Pancreas (tissue), 10 donors: Measurements from ENCODE around the gene CAMTA2. TPM values are rescaled to one million over a fixed set of nuclear protein-coding genes. Genes with fewer than 3 reads are reported as not detected.

Experiments
- ATAC-seq, 4 donors: fragments of 200-7000 bp; cut with Tn5 transposase; one replicate each; pipeline versions ENCODE4 v1.8.0 to v1.9.1; 2020; ENCODE audit warnings: mild to moderate bottlenecking in 4 of 4, moderate library complexity in 4 of 4
- DNase-seq, 6 donors: peaks; one replicate each; pipeline ENCODE4 v3.0.0-alpha.2; 2020
- FAIRE-seq: peaks from 2 replicates; lab custom pipeline; 2012; peaks lifted over from hg19 to GRCh38; lab: Jason Lieb, UNC
- H3K27ac ChIP-seq, 4 donors: fragments of 200-600 bp; sonication (generic); 1 replicate in 3 of 4; 2 replicates in 1 of 4; pipeline versions ENCODE4 v1.5.0 to v1.8.0; 2020
- H3K27me3 ChIP-seq, 4 donors: fragments of 200-600 bp; one replicate each; pipeline ENCODE4 v1.8.0; 2021
- H3K36me3 ChIP-seq, 3 donors: fragments of 200-600 bp; sonication (generic) in 1 of 3; one replicate each; pipeline versions ENCODE4 v1.5.0 to v1.8.0; 2020 to 2021
- H3K4me1 ChIP-seq, 3 donors: fragments of 200-600 bp; one replicate each; pipeline ENCODE4 v1.8.0; 2021
- H3K4me3 ChIP-seq, 4 donors: fragments of 200-600 bp; sonication (generic) in 2 of 4; one replicate each; pipeline versions ENCODE4 v1.5.0 to v1.8.0; 2020 to 2021
- H3K9me3 ChIP-seq, 4 donors: fragments of 200-600 bp; one replicate each; pipeline ENCODE4 v1.8.0; 2021
- WGBS, 2 donors: extraction: QIAGEN DNeasy Blood & Tissue Kit; methylation state at CpG; one replicate each; pipeline ENCODE4 v1.1.7; 2013; 5-methylcytosine and 5-hydroxymethylcytosine counted together
- intact Hi-C, 3 donors: fragments of 100-400 bp; cut with DNase I; formaldehyde crosslinking; loops; one replicate each; pipeline versions ENCODE4 v1.11.1 to v1.14.2; 2022
- polyA plus RNA-seq, 2 donors: library from polyadenylated mRNA; stranded (reverse); fragments of 200-250 nt; gene quantifications; one replicate each; pipeline ENCODE4 v1.2.3, GENCODE V29; 2013
- total RNA-seq, 6 donors: library from RNA; stranded (reverse); fragmentation: NEBNext Ultra II Directional in 4 of 6; extraction: Animal tissue kit (Norgen Biotek cat#: 25700) in 4 of 6; gene quantifications; one replicate each; pipeline versions ENCODE4 v1.2.1 to v1.2.4, GENCODE V29; 2021 to 2023
- TF ChIP-seq, protein P1 (sequence below), 4 donors: fragments of 200-600 bp; sonication (generic) in 3 of 4; IDR thresholded peaks; one replicate each; pipeline versions ENCODE4 v1.5.0 to v1.8.0; 2021; ENCODE audit warnings: antibody characterized with exemption in 4 of 4
- donor health status: healthy with polysubstance abuse.
- donor health status: DM: no; HTN: no; CAD: no; lungs with moderate emphysema.
- donor health status: DM: no; HTN: no; CAD: no.
- donor health status: control.
- donor health status: control.
- donor health status: Bipolar disorder and iron deficiency.
- donor health status: DM: yes; HTN: yes; CAD: no.
- donor health status: DM: no; HTN: no; CAD: no.
- donor health status: DM: no; HTN: no; CAD: no.
- donor health status: DM: yes; HTN: yes; CAD: no.

The CAMTA2 gene
- total and polyA plus RNA-seq, 8 donors, result 13.6 to 86.3 (median 20.7) TPM

DNA sequence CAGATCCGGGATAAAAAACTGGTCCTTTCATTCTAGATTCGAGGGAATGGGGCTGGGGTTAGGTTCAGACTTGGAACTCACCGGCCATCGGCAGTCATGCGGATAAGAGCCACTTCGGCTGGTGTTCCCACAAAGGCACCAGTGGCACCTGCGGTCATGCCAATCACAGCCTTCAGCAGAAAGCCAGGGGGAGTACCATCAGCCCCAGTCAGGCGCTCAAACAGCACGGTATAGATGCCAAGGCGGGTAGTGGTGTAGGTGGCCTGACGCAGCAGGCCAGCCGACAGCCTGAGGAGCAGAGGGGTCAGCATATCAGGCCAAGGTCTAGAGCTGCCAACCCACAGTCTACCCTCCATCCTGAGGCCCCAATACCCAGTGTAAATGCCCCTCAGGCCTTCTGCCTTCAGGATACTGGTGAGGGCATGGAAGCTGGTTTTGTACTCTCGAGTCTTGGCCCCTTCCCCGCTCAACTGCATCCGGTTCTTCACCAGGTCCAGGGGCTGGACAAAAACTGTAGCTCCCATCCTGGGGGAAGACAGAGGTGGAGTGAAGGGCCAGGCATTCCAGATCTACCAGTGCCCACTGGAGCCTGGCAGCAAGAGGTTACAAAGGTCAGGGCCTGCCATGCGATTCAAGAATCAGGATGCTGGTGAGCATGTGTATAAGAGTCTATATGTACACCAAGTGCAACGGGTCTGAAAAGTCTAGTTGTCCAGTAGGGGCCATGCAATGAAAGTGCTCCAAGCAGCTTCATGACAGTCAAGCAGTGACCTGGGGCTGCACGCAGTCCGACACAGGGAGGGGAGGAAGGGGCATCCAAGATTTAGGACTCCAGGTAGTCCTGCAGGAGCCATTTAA lies 48.6 kb downstream of the CAMTA2 start:
- no peak for ATAC-seq
- Histone ChIP-seq H3K4me1 (peaks cover 5 to 23% (median 15%) of the 10 kb centered on the region in 3 donors), H3K9me3 (no peaks in the 10 kb centered on the region), H3K27me3 (no peaks in the 10 kb centered on the region), H3K36me3 (peaks cover 0 to 18% (median 7%) of the 10 kb centered on the region in 3 donors), H3K27ac (peak overlapping the region; percentile 73 to 91 (median 89)), H3K4me3 (peak overlapping the region; percentile 52 to 97 (median 80))
- WGBS, 2 donors, result 52 to 54% methylated on average over 19 of the region's 19 CpGs
- intact Hi-C loops, result loop anchor here in 1 of 3 donors (10.0 kb wide), 1 partner anchor 46 kb away; the partner anchor contains the start of gene CAMTA2
- TF ChIP-seq, protein P1, sequence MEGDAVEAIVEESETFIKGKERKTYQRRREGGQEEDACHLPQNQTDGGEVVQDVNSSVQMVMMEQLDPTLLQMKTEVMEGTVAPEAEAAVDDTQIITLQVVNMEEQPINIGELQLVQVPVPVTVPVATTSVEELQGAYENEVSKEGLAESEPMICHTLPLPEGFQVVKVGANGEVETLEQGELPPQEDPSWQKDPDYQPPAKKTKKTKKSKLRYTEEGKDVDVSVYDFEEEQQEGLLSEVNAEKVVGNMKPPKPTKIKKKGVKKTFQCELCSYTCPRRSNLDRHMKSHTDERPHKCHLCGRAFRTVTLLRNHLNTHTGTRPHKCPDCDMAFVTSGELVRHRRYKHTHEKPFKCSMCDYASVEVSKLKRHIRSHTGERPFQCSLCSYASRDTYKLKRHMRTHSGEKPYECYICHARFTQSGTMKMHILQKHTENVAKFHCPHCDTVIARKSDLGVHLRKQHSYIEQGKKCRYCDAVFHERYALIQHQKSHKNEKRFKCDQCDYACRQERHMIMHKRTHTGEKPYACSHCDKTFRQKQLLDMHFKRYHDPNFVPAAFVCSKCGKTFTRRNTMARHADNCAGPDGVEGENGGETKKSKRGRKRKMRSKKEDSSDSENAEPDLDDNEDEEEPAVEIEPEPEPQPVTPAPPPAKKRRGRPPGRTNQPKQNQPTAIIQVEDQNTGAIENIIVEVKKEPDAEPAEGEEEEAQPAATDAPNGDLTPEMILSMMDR (IDR thresholded peaks at IDR 0.05), result no peak
- FAIRE-seq, result no peak
- peak in 2 of 6 donors; percentile 25 to 50 for DNase-seq

- peak overlapping the region in 1 of 4 donors; percentile 97 for H3K4me3 ChIP-seq
- no peak overlapping the region for H3K27ac ChIP-seq
- DNase-seq, result peak in 2 of 6 donors; percentile 26 to 62
- TF ChIP-seq, protein P1 (IDR thresholded peaks at IDR 0.05), result no peak
- WGBS, 2 donors, result 83 to 86% methylated on average over 10 to 11 of the region's 11 CpGs
- ATAC-seq, result no peak
- H3K27me3 ChIP-seq, result no peaks in the 10 kb centered on the region
- intact Hi-C loops, result loop anchor here in 1 of 3 donors (10.0 kb wide), 1 partner anchor 47 kb away; the partner anchor contains the start of gene CAMTA2
- H3K36me3 ChIP-seq, result peaks cover 0 to 12% (median 7%) of the 10 kb centered on the region in 3 donors
- peaks cover 5 to 23% (median 15%) of the 10 kb centered on the region in 3 donors for H3K4me1 ChIP-seq
- H3K9me3 ChIP-seq, result no peaks in the 10 kb centered on the region
- FAIRE-seq, result no peak
Measured at GRCh38 chr17:4938069-4938491, 49.4 kb downstream of the CAMTA2 start.

DNA sequence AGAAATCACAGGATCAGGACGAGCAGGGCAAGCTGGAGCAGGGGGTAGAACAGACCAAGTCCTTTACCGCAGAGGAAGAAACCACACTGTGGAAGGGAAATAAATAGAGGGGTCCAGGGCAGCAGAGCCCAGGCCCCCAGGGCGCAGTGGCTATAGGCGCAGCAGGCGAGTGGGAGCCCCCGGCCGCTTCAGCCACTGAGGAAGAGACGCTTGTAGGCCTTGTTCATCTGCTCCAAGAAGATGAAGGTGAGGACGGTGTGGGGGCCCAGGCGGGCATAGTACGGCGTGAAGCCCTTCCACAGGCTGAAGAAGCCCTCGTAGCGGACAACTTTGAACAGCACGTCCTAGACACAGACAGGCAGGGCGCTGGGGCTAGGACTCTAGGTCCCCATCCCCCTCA lies 49.9 kb downstream of the CAMTA2 start:
- Histone ChIP-seq H3K36me3 (peaks cover 0 to 7% (median 7%) of the 10 kb centered on the region in 3 donors), H3K27me3 (no peaks in the 10 kb centered on the region), H3K27ac (no peak overlapping the region), H3K4me1 (peaks cover 5 to 23% (median 15%) of the 10 kb centered on the region in 3 donors), H3K4me3 (no peak overlapping the region), H3K9me3 (no peaks in the 10 kb centered on the region)
- TF ChIP-seq, protein P1 (IDR thresholded peaks at IDR 0.05), result no peak
- WGBS, 2 donors, result 94 to 95% methylated on average over 16 of the region's 16 CpGs
- intact Hi-C loops, result loop anchor here in 1 of 3 donors (10.0 kb wide), 1 partner anchor 47 kb away; the partner anchor contains the start of gene CAMTA2
- ATAC-seq, result no peak
- FAIRE-seq, result no peak
- DNase-seq, result peak in 1 of 6 donors; percentile 9

DNA sequence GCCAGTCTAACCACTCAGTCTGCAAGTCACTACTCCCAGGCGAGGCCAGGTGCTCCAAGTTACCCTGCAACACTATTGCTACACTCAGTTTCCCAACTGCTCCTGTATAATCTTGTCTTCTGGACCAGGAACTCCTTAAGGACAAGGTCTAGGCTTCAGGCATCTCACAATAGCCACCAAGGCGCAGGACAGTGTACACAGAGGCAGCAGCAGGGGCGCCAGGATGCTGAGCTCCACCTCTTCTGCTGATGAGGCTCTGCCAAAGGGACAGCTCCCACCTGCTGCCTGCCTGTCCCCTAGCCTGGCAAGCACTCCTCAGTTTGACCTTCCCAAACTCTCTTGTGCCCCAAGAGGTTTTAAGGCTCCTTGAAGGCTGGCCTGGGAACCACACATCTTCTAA lies 51.0 kb downstream of the CAMTA2 start:
- Histone ChIP-seq H3K4me3 (no peak overlapping the region), H3K27ac (no peak overlapping the region), H3K27me3 (no peaks in the 10 kb centered on the region), H3K4me1 (peaks cover 4 to 17% (median 11%) of the 10 kb centered on the region in 3 donors), H3K36me3 (peaks cover 0 to 7% (median 6%) of the 10 kb centered on the region in 3 donors), H3K9me3 (no peaks in the 10 kb centered on the region)
- TF ChIP-seq, protein P1 (IDR thresholded peaks at IDR 0.05), result no peak
- ATAC-seq (no peak), DNase-seq (peak in 1 of 6 donors; percentile 38), FAIRE-seq (no peak)
- intact Hi-C loops, result loop anchor here in 1 of 3 donors (10.0 kb wide), 1 partner anchor 48 kb away; the partner anchor contains the start of gene CAMTA2
- 86 to 89% methylated on average over 3 of the region's 3 CpGs for WGBS, 2 donors
